Placental epithelial cell (primary cell): ENCODE results near the gene RFX6. TPM values are rescaled to one million over a fixed set of nuclear protein-coding genes. Genes with fewer than 3 reads are reported as not detected.

Source experiments
- total RNA-seq: library from RNA; depleted of rRNA; stranded (reverse); fragments of >200 nt; gene quantifications from 2 replicates; pipeline ENCODE4 v1.2.3, GENCODE V29; 2012

Gene RFX6, protein sequence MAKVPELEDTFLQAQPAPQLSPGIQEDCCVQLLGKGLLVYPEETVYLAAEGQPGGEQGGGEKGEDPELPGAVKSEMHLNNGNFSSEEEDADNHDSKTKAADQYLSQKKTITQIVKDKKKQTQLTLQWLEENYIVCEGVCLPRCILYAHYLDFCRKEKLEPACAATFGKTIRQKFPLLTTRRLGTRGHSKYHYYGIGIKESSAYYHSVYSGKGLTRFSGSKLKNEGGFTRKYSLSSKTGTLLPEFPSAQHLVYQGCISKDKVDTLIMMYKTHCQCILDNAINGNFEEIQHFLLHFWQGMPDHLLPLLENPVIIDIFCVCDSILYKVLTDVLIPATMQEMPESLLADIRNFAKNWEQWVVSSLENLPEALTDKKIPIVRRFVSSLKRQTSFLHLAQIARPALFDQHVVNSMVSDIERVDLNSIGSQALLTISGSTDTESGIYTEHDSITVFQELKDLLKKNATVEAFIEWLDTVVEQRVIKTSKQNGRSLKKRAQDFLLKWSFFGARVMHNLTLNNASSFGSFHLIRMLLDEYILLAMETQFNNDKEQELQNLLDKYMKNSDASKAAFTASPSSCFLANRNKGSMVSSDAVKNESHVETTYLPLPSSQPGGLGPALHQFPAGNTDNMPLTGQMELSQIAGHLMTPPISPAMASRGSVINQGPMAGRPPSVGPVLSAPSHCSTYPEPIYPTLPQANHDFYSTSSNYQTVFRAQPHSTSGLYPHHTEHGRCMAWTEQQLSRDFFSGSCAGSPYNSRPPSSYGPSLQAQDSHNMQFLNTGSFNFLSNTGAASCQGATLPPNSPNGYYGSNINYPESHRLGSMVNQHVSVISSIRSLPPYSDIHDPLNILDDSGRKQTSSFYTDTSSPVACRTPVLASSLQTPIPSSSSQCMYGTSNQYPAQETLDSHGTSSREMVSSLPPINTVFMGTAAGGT
- not detected in 2 replicates for total RNA-seq

GRCh38 chr6:116876635-116877611 is at the start of gene RFX6:
Gene RFX6, plus strand, starts transcription at chr6:116877242. Its CDS starts 34 bp downstream, at chr6:116877276.

GRCh38 chr6:116828983-116829382 is 48.1 kb upstream of the RFX6 start, which contains the start of gene GPRC6A:
Gene GPRC6A, minus strand, starts transcription at chr6:116829083. Its CDS starts 70 bp downstream, at chr6:116829013.

Other genes with a start within 250 kb of the RFX6 start
- gene ZUP1, start 208.5 kb upstream of the RFX6 start, total RNA-seq: 10.6 and 12.0 TPM in 2 replicates
- gene KPNA5, start 196.0 kb upstream of the RFX6 start, total RNA-seq: 2.7 and 5.4 TPM in 2 replicates
- not detected in 2 replicates for gene FAM162B, start 111.5 kb upstream of the RFX6 start, total RNA-seq
- not detected in 2 replicates for gene GPRC6A, start 48.2 kb upstream of the RFX6 start, total RNA-seq